H9 (cell line): ENCODE data around the gene ASIC1. TPM values are rescaled to one million over a fixed set of nuclear protein-coding genes. Genes with fewer than 3 reads are reported as not detected.

Experiments used
- DNase-seq: peaks from one replicate; pipeline ENCODE4 v3.0.0-alpha.2; 2017
- H2AFZ ChIP-seq: one replicate; pipeline ENCODE4 v1.6.1; 2013; ENCODE audit warnings: mild to moderate bottlenecking, low read length, control low read depth, moderate library complexity
- H2AK5ac ChIP-seq: 2 replicates; pipeline ENCODE4 v1.6.1; 2013; ENCODE audit warnings: low read length, control low read depth, mixed read lengths; ENCODE audit not compliant: insufficient read length
- H2BK120ac ChIP-seq: one replicate; pipeline ENCODE4 v1.6.1; 2013; ENCODE audit warnings: low read depth, mild to moderate bottlenecking, low read length, control low read depth, inconsistent platforms; ENCODE audit not compliant: poor library complexity, severe bottlenecking
- H2BK12ac ChIP-seq: 2 replicates; pipeline ENCODE4 v1.6.1; 2013; ENCODE audit warnings: low read length, control low read depth, mixed read lengths, low read depth; ENCODE audit not compliant: insufficient read length
- H2BK15ac ChIP-seq: 2 replicates; pipeline ENCODE4 v1.6.1; 2013; ENCODE audit warnings: low read depth, low read length, control low read depth
- H2BK20ac ChIP-seq: one replicate; pipeline ENCODE4 v1.6.1; 2013; ENCODE audit warnings: low read depth, mild to moderate bottlenecking, low read length, control low read depth, inconsistent platforms; ENCODE audit not compliant: poor library complexity, severe bottlenecking
- H2BK5ac ChIP-seq: 2 replicates; pipeline ENCODE4 v1.6.1; 2013; ENCODE audit warnings: low read length, control low read depth, mixed read lengths; ENCODE audit not compliant: insufficient read length
- H3K14ac ChIP-seq: 2 replicates; pipeline ENCODE4 v1.6.1; 2013; ENCODE audit warnings: low read length, control low read depth; ENCODE audit not compliant: insufficient read depth
- H3K18ac ChIP-seq: 2 replicates; pipeline ENCODE4 v1.6.1; 2013; ENCODE audit warnings: low read depth, mild to moderate bottlenecking, mixed read lengths, low read length, control low read depth; ENCODE audit not compliant: insufficient read length
- H3K23ac ChIP-seq: 2 replicates; pipeline ENCODE4 v1.6.1; 2013; ENCODE audit warnings: low read length, control low read depth, mixed read lengths, low read depth; ENCODE audit not compliant: insufficient read length
- H3K23me2 ChIP-seq: 2 replicates; pipeline ENCODE4 v1.6.1; 2013; ENCODE audit warnings: low read depth, mild to moderate bottlenecking, mixed read lengths, low read length, control low read depth; ENCODE audit not compliant: insufficient read length, poor library complexity, severe bottlenecking
- H3K27ac ChIP-seq: 2 replicates; pipeline ENCODE4 v1.5.1; 2013; ENCODE audit warnings: low read length, control low read depth, mixed read lengths, low read depth; ENCODE audit not compliant: insufficient read length
- H3K27me3 ChIP-seq: 2 replicates; pipeline ENCODE4 v1.6.1; 2013; ENCODE audit warnings: low read length, control low read depth, inconsistent platforms; ENCODE audit not compliant: insufficient read depth
- H3K4ac ChIP-seq: 2 replicates; pipeline ENCODE4 v1.6.1; 2013; ENCODE audit warnings: low read depth, mild to moderate bottlenecking, control low read depth, inconsistent platforms, low read length, moderate library complexity
- H3K4me1 ChIP-seq: 2 replicates; pipeline ENCODE4 v1.6.1; 2013; ENCODE audit warnings: low read length, control low read depth, inconsistent platforms; ENCODE audit not compliant: insufficient read depth
- H3K4me2 ChIP-seq: 2 replicates; pipeline ENCODE4 v1.6.1; 2013; ENCODE audit warnings: low read length, control low read depth, mixed read lengths; ENCODE audit not compliant: insufficient read length, insufficient read depth
- H3K56ac ChIP-seq: 2 replicates; pipeline ENCODE4 v1.6.1; 2013; ENCODE audit warnings: low read depth, mild to moderate bottlenecking, mixed read lengths, low read length, control low read depth; ENCODE audit not compliant: insufficient read length
- H3K79me1 ChIP-seq: 2 replicates; pipeline ENCODE4 v1.6.1; 2013; ENCODE audit warnings: low read depth, mild to moderate bottlenecking, moderate library complexity, low read length, control low read depth, inconsistent platforms; ENCODE audit not compliant: insufficient read depth, poor library complexity, severe bottlenecking
- H3K79me2 ChIP-seq: 2 replicates; pipeline ENCODE4 v1.6.1; 2013; ENCODE audit warnings: low read length, control low read depth, inconsistent platforms; ENCODE audit not compliant: insufficient read depth
- H3K9ac ChIP-seq: 2 replicates; pipeline ENCODE4 v1.6.1; 2013; ENCODE audit warnings: low read length, control low read depth, mixed read lengths; ENCODE audit not compliant: insufficient read length; ENCODE audit errors: extremely low read depth
- H3K9me3 ChIP-seq: one replicate; pipeline ENCODE4 v1.6.1; 2013; ENCODE audit warnings: low read depth, low read length, inconsistent platforms; ENCODE audit not compliant: control insufficient read depth
- H3T11ph ChIP-seq: one replicate; pipeline ENCODE4 v1.6.1; 2013; ENCODE audit warnings: mild to moderate bottlenecking, low read length, control low read depth, inconsistent platforms
- H4K20me1 ChIP-seq: one replicate; pipeline ENCODE4 v1.6.1; 2013; ENCODE audit not compliant: control insufficient read depth, insufficient read length, insufficient read depth
- H4K5ac ChIP-seq: 2 replicates; pipeline ENCODE4 v1.6.1; 2013; ENCODE audit warnings: low read depth, mild to moderate bottlenecking, mixed read lengths, low read length, control low read depth; ENCODE audit not compliant: insufficient read length
- H4K8ac ChIP-seq: replicated peaks from 2 replicates; pipeline ENCODE4 v1.6.1; 2013; ENCODE audit warnings: low read length, control low read depth, mixed read lengths, low read depth; ENCODE audit not compliant: insufficient read length
- H4K91ac ChIP-seq: 2 replicates; pipeline ENCODE4 v1.6.1; 2013; ENCODE audit warnings: low read depth, mild to moderate bottlenecking, moderate library complexity, mixed read lengths, low read length, control low read depth; ENCODE audit not compliant: insufficient read length
- H3K27ac Mint-ChIP-seq, 3 experiments: 2 replicates in 2 of 3; 3 replicates in 1 of 3; pipeline ENCODE4 v1.8.0; 2020 to 2021; ENCODE audit warnings: mixed read lengths in 3 of 3, mild to moderate bottlenecking in 1 of 3, moderate library complexity in 1 of 3
- H3K27me3 Mint-ChIP-seq: 2 replicates; pipeline ENCODE4 v1.8.0; 2021; ENCODE audit warnings: low read depth, mild to moderate bottlenecking, moderate library complexity, mixed read lengths
- H3K36me3 Mint-ChIP-seq, 3 experiments: 2 replicates in 2 of 3; 3 replicates in 1 of 3; pipeline ENCODE4 v1.8.0; 2020 to 2021; ENCODE audit warnings: low read depth in 3 of 3, mixed read lengths in 3 of 3; ENCODE audit not compliant: insufficient read depth in 1 of 3
- H3K4me1 Mint-ChIP-seq, 2 experiments: 2 replicates each; pipeline ENCODE4 v1.8.0; 2020; ENCODE audit warnings: mixed read lengths in 2 of 2
- H3K4me3 Mint-ChIP-seq, 2 experiments: 2 replicates in 1 of 2; 3 replicates in 1 of 2; pipeline ENCODE4 v1.8.0; 2020 to 2021; ENCODE audit warnings: mild to moderate bottlenecking in 2 of 2, mixed read lengths in 2 of 2, moderate library complexity in 1 of 2
- H3K9me3 Mint-ChIP-seq, 2 experiments: 2 replicates in 1 of 2; 3 replicates in 1 of 2; pipeline ENCODE4 v1.8.0; 2020; ENCODE audit warnings: mild to moderate bottlenecking in 2 of 2, mixed read lengths in 2 of 2, moderate library complexity in 1 of 2
- WGBS: extraction: QIAGEN DNeasy Blood & Tissue Kit; methylation state at CpG from one replicate; pipeline ENCODE4 v1.1.7; 2013; ENCODE audit warnings: missing lambda C conversion rate, low lambda C conversion rate, mixed read lengths; ENCODE audit not compliant: insufficient read length; ENCODE audit errors: extremely low coverage; 5-methylcytosine and 5-hydroxymethylcytosine counted together
- total RNA-seq: library from RNA; stranded (reverse); gene quantifications from 2 replicates; pipeline ENCODE4 v1.2.1, GENCODE V29; 2021
- TF ChIP-seq, protein P1 (sequence below): fragments of 200-600 bp; sonication (generic); conservative IDR thresholded peaks from 3 replicates; pipeline ENCODE4 v1.8.0; 2021; ENCODE audit warnings: antibody characterized with exemption, mild to moderate bottlenecking

ASIC1 gene
- total RNA-seq, 1 experiment from 2014 or later = 3.9 TPM

DNA sequence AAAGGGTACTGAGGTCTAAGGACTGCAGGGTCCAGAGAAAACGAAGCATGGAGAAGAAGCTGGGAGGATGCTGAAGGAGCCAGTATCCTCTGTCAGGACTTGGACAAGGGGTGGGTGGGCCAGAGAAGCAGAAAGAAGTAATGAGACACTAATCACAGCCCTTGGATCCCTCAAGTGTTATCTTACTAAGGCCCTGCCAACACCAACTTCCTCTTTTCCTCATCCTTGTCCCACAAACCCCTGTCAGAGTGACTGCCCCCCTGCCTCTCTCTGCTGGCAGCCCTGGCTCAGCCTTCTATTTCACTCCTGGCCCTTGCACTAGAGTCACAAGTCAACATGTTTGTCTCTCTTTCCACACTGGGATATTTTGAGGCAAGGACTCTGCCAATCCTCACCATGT lies 3.8 kb upstream of the ASIC1 start:
- Histone ChIP-seq H3K9me3 (no peaks in the 10 kb centered on the region), H3K23me2 (peaks cover 13% of the 10 kb centered on the region), H3K14ac (no peak overlapping the region), H2BK20ac (no peak overlapping the region), H3K79me1 (no peaks in the 10 kb centered on the region), H3K18ac (no peak overlapping the region), H3K27ac (no peak overlapping the region), H3K56ac (no peak overlapping the region), H2AFZ (no peak overlapping the region), H3K27me3 (peaks cover 56% of the 10 kb centered on the region), H4K20me1 (peaks cover 2% of the 10 kb centered on the region), H3K79me2 (no peaks in the 10 kb centered on the region), H2BK5ac (no peak overlapping the region), H2AK5ac (no peak overlapping the region), H4K91ac (no peak overlapping the region), H4K8ac (no peak overlapping the region), H3K23ac (no peak overlapping the region), H2BK12ac (no peak overlapping the region), H3T11ph (no peak overlapping the region), H2BK15ac (no peak overlapping the region), H3K4ac (no peak overlapping the region), H2BK120ac (no peak overlapping the region), H3K4me2 (no peak overlapping the region), H4K5ac (no peak overlapping the region), H3K4me1 (no peaks in the 10 kb centered on the region; the same call in 1 of the 2 replicates), H3K9ac (no peak overlapping the region)
- peaks cover 91% of the 10 kb centered on the region for H3K27me3 Mint-ChIP-seq
- no peak overlapping the region for H3K4me3 Mint-ChIP-seq
- peaks cover 0 to 2% of the 10 kb centered on the region in 2 experiments; a peak in 1 of 5 replicates for H3K9me3 Mint-ChIP-seq
- TF ChIP-seq, protein P1, sequence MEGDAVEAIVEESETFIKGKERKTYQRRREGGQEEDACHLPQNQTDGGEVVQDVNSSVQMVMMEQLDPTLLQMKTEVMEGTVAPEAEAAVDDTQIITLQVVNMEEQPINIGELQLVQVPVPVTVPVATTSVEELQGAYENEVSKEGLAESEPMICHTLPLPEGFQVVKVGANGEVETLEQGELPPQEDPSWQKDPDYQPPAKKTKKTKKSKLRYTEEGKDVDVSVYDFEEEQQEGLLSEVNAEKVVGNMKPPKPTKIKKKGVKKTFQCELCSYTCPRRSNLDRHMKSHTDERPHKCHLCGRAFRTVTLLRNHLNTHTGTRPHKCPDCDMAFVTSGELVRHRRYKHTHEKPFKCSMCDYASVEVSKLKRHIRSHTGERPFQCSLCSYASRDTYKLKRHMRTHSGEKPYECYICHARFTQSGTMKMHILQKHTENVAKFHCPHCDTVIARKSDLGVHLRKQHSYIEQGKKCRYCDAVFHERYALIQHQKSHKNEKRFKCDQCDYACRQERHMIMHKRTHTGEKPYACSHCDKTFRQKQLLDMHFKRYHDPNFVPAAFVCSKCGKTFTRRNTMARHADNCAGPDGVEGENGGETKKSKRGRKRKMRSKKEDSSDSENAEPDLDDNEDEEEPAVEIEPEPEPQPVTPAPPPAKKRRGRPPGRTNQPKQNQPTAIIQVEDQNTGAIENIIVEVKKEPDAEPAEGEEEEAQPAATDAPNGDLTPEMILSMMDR = no peak
- peaks cover 29 to 32% of the 10 kb centered on the region in 2 experiments for H3K4me1 Mint-ChIP-seq
- H3K27ac Mint-ChIP-seq = no peak overlapping the region
- no peak for DNase-seq
- H3K36me3 Mint-ChIP-seq = no peaks in the 10 kb centered on the region; a peak in 1 of 7 replicates
- WGBS = no CpG with 5 or more reads among the region's 1 CpG
